Fibroblast of skin of scalp (primary cell): ENCODE data around the gene POLDIP2.

Experiments
- DNase-seq: peaks from one replicate; pipeline ENCODE4 v3.0.0-alpha.2; 2013

POLDIP2 gene

DNA sequence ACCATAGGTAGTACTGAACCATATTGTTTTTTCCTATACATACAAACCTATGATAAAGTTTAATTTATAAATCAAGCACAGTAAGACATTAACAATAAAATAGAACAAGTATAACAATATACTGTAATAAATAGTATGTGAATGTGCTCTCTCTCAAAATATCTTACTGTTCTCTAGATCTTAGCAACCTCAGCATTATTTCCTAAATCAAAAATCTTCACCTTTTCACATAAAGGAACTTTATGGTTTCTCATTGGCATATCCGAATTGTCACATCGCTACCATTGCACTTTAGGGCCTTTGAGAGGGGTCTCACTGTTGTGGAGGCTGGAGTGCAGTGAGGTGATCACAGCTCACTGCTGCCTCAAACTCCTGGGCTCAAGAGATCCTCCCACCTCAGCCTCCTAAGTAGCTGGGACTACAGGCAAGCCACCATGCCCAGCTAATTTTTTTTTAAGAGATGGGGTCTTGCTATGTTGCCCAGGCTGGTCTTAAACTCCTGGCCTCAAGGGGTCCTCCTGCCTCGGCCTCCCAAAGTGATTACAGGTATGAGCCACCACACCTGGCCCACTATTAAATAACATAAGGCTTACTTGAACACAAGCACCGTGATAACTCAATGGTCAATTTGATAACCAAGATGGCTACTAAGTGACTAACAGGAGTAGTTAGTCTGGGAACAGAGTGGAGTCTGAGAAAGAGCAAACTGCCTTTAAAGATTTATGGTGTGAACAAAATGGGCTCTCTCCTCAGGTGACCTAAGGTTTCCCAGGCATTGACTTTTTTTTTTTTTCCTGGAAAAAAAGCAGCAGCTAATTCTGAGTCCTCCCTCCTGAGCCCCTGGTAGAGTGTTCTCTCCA is 41.3 kb downstream of the POLDIP2 start:
- DNase-seq: no peak

GRCh38 chr17:28313841-28314240 is 43.5 kb downstream of the POLDIP2 start:
- DNase-seq: no peak

GRCh38 chr17:28306954-28307401 is 50.3 kb downstream of the POLDIP2 start:
- DNase-seq: no peak

GRCh38 chr17:28298449-28298848 is 58.9 kb downstream of the POLDIP2 start:
- no peak for DNase-seq
